ENCODE measurements around the gene MAD1L1.
A peak's percentile ranks its signal among the peaks of the same experiment; 100 is the strongest.

The MAD1L1 gene

DNA sequence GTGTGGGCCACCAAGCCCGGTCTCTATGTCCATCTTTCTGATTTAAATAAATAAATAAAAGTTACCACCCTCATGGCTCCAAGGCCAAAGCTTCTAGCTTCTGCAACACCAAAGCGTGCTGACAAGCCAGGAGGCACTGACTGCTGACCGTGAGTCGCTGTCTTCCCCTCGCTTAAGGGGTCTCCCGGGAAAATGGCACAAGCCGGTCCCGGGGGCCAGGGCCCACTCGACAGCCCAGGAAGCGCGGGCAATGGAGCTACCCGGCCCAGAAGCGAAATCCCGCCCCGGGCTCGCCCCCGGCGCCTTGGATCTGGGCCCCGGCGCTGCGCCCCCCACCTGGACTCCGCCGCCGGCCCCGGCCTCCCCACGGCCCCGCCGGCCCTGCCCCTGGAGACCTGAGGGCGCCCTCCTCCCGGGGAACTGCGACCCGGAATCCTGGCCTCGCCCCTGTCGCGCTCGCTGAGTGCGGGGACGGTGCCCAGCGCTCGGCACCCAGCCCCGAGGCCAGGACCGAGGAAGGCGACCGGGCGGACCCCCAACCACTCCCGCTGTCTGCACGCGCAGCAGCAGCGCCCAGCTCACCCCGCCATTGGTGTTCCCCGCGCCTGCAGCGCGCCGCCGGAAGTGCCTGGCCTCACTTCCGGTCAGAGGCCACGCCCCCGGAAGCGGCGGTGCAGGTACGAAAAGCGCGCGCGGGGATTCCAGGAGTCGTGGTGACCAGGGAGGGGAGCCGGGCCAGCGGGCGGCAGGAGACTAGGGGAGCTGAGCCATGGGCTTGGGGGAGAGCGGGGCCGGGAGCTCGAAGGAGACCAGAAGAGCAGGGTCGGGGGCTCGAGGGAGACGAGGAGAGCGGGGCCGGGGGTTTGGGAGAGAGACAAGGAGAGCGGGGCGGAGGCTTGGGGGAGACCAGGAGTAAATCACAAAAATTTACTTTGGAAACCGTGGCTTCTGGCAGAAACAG lies 9.1 kb upstream of the MAD1L1 start, which contains the start of the genes MRM2 and NUDT1:
TSS of gene MRM2 (minus strand) at position 626 of the 961 bp plus-strand sequence. CDS start at position 590, 36 bp downstream.
TSS of gene NUDT1 (plus strand) at position 647 of the 961 bp plus-strand sequence. CDS start 2,349 bp downstream, outside the sequence.
- peak; percentile 81 to 92 (median 89) for DNase-seq

- no peak for DNase-seq
These were observed 6.5 kb upstream of the MAD1L1 start for GRCh38 chr7:2239242-2239641.

DNA sequence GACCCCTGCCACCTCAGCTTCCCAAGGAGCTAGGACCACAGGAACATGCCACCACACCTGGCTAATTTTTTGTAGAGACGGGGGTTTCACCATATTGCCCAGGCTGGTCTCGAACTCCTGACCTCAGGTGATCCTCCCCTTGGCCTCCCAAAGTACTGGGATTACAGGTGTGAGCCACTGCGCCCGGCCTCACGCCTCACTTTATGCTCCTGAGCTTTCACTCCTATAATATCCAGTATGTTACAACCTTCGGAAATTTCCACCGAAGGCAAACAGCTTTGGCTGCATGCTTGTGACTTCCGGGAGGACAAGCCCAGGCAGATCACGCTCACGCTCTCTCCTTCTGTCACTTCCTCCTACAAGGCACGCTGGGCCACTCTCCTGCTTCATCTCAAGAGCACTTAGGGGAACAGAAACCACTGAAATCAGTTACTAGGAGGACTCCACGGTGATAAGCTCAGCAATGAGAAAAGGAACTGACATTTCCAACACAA lies 4.4 kb upstream of the MAD1L1 start:
- peak in 1 of 3 experiments; percentile 79 for DNase-seq

DNA sequence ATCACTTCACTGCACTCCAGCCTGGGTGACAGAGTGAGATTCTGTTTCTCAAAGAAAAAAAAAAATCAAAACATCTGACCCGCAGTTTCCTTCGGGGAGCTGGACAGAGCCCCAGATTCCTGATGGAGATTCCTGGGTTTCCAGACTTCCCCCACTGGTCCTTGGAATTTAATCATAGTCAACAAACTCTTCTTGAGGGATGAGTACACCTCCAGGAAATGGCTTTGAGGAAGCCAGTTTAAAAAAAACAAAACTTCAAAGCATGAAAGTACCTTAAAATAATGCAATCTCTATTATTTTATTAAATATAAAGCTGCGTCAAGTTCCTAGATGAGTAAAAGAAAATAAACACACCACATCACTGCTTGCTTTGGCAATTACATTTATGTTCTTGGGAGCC lies 1.2 kb upstream of the MAD1L1 start:
- DNase-seq: no peak

DNA sequence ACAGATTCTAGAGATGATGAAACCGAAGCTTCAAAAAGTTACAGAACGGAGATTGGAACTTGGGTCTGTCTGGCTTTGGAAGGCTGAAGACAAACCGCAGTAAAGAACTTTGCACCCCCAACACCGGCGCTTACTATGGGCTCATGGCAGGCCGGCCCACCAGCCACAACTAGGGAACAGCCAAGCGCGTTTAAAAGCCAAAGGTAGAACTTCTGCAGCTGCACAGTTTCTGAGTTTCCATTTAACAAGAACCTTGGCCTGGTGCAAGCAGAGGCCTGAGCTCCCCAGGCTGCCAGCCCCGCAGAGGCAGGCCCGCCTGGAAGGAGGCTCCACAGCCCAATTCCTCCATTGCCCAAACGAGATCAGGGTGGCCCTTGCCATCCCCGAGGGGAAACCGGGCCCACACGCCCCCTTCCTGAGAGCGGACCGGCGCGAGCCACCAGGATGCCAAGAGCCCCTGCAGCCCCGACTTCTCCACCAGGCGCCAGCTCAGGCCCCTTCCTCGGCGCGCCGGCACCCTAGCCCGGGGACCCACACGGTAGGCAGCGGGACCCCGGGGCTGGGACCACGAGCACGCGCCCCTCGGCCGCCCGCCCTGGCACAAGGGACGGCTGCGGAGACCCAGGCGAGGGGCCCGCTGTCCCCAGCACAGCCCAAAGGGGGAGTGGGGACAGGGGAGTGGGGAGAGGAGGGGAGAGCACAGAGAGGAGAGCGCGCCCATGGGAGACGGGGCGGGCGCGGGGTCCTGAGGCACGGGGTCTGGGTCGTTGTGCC lies 566 bp downstream of the MAD1L1 start:
- DNase-seq: peak in 2 of 3 experiments; percentile 74 to 87

GRCh38 chr7:2230882-2231281 lies 1.9 kb downstream of the MAD1L1 start:
- DNase-seq: no peak

- DNase-seq: no peak
These were observed 2.5 kb downstream of the MAD1L1 start for GRCh38 chr7:2230226-2230625.

- no peak for DNase-seq
These were observed 3.3 kb downstream of the MAD1L1 start for GRCh38 chr7:2229467-2229866.

DNA sequence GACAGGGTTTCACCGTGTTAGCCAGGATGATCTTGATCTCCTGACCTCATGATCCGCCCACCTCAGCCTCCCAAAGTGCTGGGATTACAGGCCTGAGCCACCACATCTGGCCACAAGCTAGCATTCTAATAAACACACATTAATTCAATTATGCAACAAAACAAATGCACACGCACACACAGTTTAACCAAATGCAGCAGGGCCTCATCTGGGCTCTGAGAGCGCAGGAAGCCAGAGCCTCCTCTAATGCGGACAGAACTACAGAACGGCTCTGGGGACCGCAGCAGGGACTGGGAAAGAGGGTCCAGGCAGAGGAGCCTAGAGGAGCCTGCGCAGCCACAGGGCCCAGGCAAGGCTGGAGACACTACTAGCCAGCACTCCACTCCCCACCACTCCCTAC lies 3.8 kb downstream of the MAD1L1 start:
- DNase-seq: no peak

DNA sequence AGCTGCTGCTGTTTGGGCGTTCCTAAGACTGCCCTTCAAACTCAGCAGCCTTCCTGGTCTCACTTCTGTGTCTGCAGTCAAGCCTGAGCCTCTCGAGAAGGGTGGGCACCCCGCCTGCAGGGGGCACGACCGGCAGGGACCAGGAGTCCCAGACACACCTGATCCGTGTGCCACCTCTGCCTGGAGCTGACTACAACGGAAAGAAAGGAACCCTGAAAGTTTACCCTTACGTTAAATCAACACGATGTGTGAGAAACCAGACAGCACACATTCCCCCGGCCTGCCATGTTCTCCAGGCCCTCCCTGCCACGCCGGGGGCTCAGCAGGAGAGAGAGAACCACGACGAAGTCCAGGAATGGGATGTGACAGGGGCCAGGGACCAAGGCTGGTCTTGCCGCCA lies 5.0 kb downstream of the MAD1L1 start:
- DNase-seq: no peak

DNA sequence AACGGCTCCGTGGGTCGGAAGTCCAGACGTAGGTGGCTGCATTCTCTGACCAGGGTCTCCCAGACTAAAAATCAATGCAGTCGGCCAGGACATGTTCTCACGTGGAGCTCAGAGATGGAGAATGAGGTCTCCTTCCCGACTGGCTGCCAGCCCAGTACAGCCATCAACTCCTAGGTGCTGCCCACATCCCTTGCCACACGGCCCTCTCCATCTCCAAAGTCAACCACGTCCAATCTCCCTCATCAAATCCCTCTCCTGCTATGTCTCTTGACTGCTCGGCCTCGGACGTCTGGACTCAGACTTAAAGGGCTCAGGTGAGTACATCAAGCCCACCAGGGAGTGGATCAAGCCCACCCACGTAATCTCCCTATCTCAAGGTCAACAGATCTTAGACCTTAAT lies 6.9 kb downstream of the MAD1L1 start:
- DNase-seq: no peak

- no peak for DNase-seq
These were observed 7.4 kb downstream of the MAD1L1 start for GRCh38 chr7:2225336-2225735.

GRCh38 chr7:2224934-2225333 lies 7.8 kb downstream of the MAD1L1 start:
- no peak for DNase-seq

DNA sequence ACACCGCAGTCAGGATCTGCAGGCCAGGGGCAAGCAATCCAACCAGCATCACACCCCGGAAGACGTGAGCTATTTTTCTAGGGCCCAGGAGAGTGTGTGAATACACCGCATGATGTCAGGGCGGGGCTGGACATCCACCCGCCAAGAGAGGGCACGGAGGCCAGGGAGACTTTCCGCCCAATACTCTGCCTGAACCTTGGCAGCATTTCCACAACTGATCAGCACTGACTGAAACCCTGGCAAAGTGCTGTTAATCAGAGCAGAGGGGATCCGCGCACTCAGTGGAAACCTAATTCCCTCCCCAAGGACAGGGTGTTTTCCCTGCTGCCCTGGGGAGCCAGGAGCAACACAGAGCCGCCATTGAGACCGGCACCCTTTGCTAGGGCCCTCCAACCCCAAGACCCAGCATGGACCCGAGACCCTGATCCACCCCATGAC lies 8.2 kb downstream of the MAD1L1 start:
- no peak for DNase-seq

- DNase-seq: no peak
These were observed 9.4 kb downstream of the MAD1L1 start for GRCh38 chr7:2223321-2223720.

GRCh38 chr7:2222516-2222915 lies 10.2 kb downstream of the MAD1L1 start:
- no peak for DNase-seq

DNA sequence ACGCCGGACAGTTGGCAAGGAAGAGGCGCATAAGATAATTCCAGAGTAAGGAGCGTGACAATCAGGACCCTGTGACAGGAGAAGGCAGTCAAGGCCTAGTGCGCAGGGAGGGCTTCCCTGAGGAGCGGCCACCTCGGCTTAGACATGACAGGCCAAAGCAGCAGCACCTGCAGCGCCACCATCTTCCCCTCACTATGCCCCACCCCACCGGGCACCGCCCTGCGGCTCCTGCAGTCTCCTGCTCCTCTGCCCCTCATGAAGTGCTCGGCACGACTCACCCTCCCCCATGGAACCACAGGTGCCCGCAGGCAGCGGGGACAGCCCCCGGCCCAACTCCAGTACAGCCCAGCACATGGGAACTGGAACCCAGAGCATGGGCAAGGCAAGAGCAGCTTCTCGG lies 11.8 kb downstream of the MAD1L1 start:
- no peak for DNase-seq

- no peak for DNase-seq
These were observed 12.2 kb downstream of the MAD1L1 start for GRCh38 chr7:2220506-2220905.

DNA sequence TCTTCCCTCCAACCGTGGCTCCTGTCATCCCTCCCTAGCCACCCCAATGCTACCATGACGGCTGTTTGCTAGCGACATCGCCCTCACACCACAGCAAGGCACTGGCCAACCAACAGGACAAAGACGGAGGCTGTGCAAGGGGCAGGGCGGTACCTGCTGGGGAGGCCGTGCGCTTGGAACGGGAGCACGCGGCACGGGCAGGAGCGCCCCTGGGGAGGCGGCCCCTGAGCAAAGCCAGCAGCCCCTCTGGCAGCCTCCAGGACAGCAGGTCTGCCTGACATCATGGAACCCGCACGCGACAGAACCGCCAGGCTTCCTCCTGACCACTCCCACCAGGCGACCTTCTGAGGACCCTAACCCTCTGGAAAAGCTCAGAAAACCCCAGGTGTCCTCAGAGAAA lies 12.7 kb downstream of the MAD1L1 start:
- no peak for DNase-seq

- no peak for DNase-seq
These were observed 13.1 kb downstream of the MAD1L1 start for GRCh38 chr7:2219606-2220005.

GRCh38 chr7:2219136-2219535 lies 13.6 kb downstream of the MAD1L1 start:
- no peak for DNase-seq

GRCh38 chr7:2218444-2218785 lies 14.3 kb downstream of the MAD1L1 start:
- DNase-seq: no peak

DNA sequence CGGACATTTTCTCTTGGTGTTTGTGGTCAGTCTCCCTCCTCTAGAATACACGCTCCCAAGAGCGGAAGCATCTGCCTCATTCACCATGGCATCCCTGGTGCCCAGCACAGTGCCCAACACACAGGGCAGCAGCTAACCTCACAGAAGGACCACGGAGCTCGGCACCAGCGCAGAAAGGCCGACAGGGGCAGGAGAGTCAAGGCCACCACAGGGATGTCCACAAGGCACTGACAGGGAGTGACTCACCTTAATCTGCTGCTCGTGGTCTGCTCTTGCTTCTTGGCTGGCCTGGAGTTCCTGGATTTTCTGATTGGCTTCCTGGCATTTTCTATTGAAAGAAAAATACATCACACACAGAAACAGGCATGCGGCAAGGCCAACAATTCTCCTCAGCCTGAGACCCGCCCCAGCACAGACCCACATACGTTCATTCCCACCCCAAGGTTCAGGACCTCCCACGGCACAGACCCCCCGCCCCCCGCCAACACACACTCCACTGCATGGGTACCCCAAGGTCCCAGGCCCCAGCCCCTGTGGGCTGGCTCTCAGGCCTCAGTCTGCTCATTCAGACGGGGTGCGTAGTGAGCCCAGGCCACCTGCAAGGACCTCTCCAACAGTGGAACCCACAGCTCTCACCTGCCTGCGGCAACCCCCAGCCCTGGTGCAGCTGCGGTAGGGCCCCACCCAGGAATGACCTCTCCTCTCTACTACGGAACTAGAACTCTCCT lies 14.9 kb downstream of the MAD1L1 start:
- DNase-seq: no peak

All from NCI-H1417 (cell line).